ENCODE measurements around the gene RAPGEF2.

GRCh38 chr4:159169404-159170302 lies 66.8 kb downstream of the RAPGEF2 start:
- TF ChIP-seq CTCF (conservative IDR thresholded peaks at IDR 0.05) (no peak), ZFX (IDR thresholded peaks at IDR 0.05) (no peak)
